GM21447 (cell line): ENCODE results near the gene INVS.
A peak's percentile ranks its signal among the peaks of the same experiment; 100 is the strongest.
"Not testable (repeated sequence)": the region's sequence is repeated elsewhere in the genome, so short reads cannot be mapped to it uniquely, and the experiment has no call there.

Experiments used
- ATAC-seq: cut with Tn5 transposase; IDR thresholded peaks from one replicate; pipeline ENCODE4 v1.9.1; 2021; ENCODE audit not compliant: unreplicated experiment

INVS gene

DNA sequence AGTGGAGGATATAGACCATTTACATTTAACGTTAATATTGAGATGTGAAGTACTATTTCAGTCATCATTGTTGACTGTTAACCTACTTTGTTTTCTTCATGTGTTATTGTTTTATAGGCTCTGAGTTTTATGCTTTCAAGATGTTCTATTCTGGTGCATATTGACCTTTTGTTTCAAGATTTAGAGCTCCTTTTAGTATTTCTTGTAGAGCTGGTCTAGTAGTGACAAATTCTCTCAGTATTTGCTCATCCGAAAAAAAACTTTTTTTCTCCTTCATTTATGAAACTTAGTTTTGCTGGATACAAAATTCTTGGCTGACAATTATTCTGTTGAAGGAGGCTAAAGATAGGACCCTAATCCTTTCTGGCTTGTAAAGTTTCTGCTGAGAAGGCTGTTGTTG, 91.3 kb downstream of the INVS start:
- ATAC-seq: no peak

GRCh38 chr9:100191264-100191663, 92.2 kb downstream of the INVS start:
- no peak for ATAC-seq

DNA sequence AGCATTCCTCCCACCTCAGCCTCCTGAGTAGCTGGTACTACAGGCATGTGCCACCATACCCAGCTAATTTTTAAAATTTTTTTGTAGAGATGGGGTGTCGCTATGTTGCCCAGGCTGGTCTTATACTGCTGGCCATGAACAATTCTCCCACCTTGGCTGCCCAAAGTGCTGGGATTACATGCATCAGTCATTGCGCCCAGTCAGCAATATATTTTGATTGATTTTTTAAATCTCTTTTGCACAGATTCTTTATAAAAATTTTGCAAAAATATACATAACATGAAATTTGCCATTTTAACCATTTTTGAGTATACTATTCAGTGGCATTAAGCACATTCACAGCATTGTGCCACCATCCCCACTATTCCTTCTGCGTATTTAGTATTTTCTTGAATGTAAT, 94.0 kb downstream of the INVS start:
- ATAC-seq: no peak

- no peak for ATAC-seq
Observed at GRCh38 chr9:100196215-100196614, 97.2 kb downstream of the INVS start.

GRCh38 chr9:100196828-100197227, 97.8 kb downstream of the INVS start:
- no peak for ATAC-seq

- no peak for ATAC-seq
Observed at GRCh38 chr9:100197553-100197952, 98.5 kb downstream of the INVS start.

DNA sequence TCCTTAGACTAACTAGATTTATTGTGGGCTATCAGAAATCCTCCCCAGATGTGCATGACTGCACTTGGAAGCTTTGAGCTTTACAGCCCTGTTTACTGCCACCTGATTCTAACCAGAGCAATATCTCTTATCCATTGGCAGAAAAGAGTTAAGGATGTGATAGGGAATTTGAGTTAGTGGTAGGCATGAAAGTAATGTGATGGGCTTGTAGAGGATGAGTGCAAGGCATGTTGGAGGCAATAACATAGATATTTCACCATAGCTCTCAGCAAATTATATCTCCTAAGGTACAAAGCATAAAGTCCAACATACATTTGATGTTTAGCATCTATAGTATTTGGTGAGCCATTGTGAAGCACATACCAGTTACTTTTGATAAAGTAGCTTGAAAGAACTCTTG, 103.8 kb downstream of the INVS start:
- no peak for ATAC-seq

GRCh38 chr9:100204796-100205195, 105.8 kb downstream of the INVS start:
- no peak for ATAC-seq

- no peak for ATAC-seq
Observed at GRCh38 chr9:100206899-100207298, 107.9 kb downstream of the INVS start.

- ATAC-seq: no peak
Observed at GRCh38 chr9:100208673-100209072, 109.6 kb downstream of the INVS start.

DNA sequence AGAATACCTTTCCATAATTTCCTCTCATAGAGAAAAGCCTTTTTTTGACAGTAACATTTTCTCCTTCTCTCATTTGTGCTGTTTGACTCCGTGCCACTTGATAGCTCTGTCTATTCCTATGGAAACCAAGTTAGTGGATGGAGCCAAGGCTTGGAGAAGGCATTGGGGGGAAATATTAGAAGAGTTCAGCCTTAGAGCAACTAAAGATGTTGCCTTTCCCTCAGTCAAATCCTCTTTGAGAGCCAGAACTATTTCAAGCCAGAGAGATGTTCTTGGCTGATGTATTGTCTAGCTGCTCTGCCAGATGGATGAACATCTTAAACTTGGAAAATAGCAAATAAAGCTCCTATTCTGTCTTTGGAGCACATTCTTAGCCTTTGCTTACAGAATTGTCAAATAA, 112.4 kb downstream of the INVS start:
- no peak for ATAC-seq

DNA sequence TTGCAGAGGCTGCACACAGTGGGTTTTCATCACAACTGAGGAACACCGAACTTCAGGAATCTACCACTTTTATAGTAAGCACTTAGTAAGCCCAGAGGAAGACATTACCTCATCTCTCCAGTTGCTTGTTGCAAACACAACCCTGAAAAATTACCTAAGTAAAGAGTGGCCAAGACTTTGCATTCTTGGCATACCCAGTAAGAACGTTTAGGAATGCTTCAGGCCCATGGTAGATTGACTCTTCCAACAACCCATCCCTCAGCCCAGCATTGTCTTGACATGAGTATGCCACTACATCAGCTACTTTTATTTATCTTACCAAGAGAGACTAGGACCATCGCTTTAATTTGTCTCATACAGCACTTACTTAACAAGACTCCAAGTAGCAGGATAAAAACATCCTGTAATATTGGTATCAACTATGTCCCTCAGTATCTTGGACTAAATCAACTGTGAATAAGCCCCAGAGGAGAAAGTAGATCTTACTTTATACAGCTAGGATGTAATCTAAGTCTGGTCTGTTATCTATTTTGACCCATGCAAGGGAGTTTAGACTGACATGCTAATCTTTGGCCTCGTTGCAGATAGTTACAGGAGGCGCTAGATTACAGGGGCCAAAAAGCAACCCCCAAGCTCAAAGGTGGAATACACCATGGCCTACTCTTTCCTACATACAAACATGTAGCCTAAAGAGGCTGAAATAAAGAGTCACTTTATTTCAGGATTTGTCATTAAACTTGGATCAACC, 114.9 kb downstream of the INVS start:
- ATAC-seq: no peak

GRCh38 chr9:100216178-100216787, 117.2 kb downstream of the INVS start:
- ATAC-seq: no peak

DNA sequence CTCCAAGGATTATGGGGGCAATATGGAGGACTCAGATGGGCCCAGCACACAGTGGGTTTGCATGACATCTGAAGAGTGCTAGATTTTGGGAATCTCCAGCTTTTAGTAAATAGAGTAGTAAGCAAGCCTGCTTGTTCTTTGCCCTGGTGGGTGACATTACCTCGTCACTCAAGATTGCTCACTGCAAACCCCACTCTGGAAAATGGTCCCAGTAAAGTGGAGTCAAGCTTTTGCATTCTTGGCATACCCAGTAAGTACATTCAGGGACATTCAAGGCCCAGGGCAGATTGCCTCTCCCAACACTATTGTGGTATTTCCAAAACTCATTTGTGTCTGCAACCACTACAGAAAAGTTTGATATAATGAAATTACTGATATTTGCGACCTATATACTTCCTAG, 118.5 kb downstream of the INVS start:
- no peak for ATAC-seq

GRCh38 chr9:100219347-100219746, 120.3 kb downstream of the INVS start:
- peak; percentile 60 for ATAC-seq

DNA sequence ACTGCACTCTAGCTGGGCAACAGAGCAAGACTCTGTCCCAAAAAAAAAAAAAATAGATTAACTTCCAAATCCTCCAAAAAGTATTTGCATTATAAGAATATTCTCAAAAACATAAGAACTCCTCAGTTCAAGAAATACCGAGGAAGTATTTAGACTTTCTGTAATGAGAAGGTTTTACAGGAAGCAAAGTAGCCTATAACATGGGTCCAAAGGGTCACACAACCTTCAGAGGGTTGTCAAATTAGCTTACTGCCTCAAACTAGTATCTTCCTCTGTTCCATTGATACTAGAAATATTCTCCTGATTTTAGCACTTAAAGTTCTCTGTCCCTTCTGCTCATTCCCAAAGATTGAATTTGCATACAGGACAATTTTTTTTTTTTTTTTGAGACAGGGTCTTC, 121.9 kb downstream of the INVS start:
- ATAC-seq: no peak

DNA sequence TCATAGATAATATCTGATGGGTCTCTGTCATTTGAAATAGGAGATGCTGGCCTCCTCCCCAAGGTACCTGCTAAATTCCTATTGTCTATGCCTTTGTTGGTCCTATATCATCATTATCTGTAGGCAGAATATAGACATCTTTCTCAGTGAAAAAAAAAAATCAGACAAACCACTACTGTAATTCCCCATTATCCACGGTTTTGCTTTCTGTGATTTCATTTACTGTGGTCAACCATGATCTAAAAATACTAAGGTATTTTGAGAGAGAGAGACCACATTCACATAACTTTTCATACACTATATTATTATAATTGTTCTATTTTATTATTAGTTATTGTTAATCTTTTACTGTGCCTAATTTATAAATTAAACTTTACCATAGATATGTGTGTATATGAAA, 122.5 kb downstream of the INVS start:
- ATAC-seq: no peak

DNA sequence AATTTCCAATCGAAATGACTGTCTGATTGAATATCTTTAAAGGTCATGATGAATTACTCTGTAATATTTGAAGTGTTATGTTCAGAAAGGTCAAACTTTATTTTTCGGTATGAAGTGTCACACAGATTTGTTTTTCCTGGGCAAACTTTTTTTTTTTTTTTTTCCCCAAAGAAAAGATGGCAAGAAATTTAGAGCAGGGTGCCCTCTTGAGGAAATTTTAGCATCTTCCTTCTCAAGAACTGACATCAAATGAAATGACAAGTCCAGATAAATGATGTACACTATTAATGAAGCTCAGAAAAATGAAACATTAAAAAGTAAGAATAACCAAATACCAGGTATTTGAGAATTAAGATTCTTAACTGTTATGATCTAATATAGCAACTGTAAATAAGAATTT, 123.6 kb downstream of the INVS start:
- ATAC-seq: no peak

DNA sequence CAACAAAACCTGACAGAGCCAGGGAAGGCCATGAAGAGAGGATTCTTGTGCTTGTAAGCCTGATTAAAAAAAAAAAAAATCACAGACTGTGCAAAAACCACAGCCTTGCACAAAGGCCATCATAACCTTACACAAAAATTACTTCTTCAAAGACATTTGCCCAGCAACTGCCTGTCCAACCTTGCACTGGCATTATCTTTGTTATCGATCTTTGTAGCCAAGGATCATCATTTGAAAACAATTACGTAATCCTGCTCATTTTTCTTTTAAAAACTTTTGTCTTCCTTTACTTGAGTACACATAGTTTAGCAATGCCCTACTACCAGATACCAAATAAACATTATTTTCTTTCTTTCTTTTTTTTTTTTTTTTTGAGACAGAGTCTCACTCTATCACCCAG, 128.6 kb downstream of the INVS start:
- no peak for ATAC-seq

- ATAC-seq: no peak
Observed at GRCh38 chr9:100228352-100228869, 129.4 kb downstream of the INVS start.

- no peak for ATAC-seq
Observed at GRCh38 chr9:100229136-100229535, 130.1 kb downstream of the INVS start.

- ATAC-seq: no peak
Observed at GRCh38 chr9:100229561-100229960, 130.5 kb downstream of the INVS start.

- ATAC-seq: not testable (repeated sequence)
Observed at GRCh38 chr9:100236986-100237385, 137.9 kb downstream of the INVS start.
